GM06990 (cell line): Measurements from ENCODE around the gene GNB5.
"Not testable (repeated sequence)": the region's sequence is repeated elsewhere in the genome, so short reads cannot be mapped to it uniquely, and the experiment has no call there.

Experiments
- DNase-seq: peaks from one replicate; pipeline ENCODE4 v3.0.0-alpha.2; 2011; ENCODE audit not compliant: insufficient read length; ENCODE audit errors: extremely low read depth
- H3K27me3 ChIP-seq: replicated peaks from 2 replicates; pipeline ENCODE4 v1.6.0; 2011; ENCODE audit warnings: low read length; ENCODE audit not compliant: control insufficient read depth, insufficient read depth
- H3K36me3 ChIP-seq: 2 replicates; pipeline ENCODE4 v1.5.1; 2011; ENCODE audit warnings: low read length; ENCODE audit not compliant: control insufficient read depth, insufficient read depth
- H3K4me3 ChIP-seq: replicated peaks from 2 replicates; pipeline ENCODE4 v1.5.1; 2011; ENCODE audit warnings: low read depth, mild to moderate bottlenecking, control low read depth, low read length
- CTCF ChIP-seq: IDR thresholded peaks from 2 replicates; pipeline ENCODE4 v1.5.1; 2011; ENCODE audit warnings: low read length, control low read depth, mild to moderate bottlenecking, inconsistent platforms; ENCODE audit not compliant: insufficient read depth, poor library complexity, severe bottlenecking

GNB5 gene

DNA sequence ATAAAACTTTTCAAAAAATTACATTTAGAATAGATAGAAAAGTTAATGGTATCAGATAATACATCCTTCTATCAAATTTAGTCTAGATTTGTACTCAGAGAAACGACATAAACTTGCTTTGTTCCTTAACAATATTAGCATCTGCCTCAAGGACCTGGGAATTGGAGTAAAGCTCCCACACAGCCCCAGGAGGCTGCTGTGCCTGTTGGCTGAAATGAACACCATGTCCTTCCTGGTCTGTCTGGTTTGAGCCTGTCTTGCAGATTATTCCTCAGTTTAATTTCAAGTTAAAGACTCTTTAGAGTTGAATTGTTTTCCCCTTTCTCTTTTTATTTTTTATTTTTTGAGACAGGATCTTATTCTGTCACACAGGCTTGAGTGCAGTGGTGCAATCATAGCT lies 19.4 kb downstream of the GNB5 start:
- H3K36me3 ChIP-seq, result no peaks in the 10 kb centered on the region
- no peaks in the 10 kb centered on the region for H3K27me3 ChIP-seq
- no peak for TF ChIP-seq CTCF
- DNase-seq, result no peak
- no peak overlapping the region for H3K4me3 ChIP-seq

- DNase-seq, result no peak
- no peaks in the 10 kb centered on the region for H3K27me3 ChIP-seq
- no peak overlapping the region for H3K4me3 ChIP-seq
- H3K36me3 ChIP-seq, result no peaks in the 10 kb centered on the region
- no peak for TF ChIP-seq CTCF
These were observed 19.8 kb downstream of the GNB5 start for GRCh38 chr15:52171386-52171785.

DNA sequence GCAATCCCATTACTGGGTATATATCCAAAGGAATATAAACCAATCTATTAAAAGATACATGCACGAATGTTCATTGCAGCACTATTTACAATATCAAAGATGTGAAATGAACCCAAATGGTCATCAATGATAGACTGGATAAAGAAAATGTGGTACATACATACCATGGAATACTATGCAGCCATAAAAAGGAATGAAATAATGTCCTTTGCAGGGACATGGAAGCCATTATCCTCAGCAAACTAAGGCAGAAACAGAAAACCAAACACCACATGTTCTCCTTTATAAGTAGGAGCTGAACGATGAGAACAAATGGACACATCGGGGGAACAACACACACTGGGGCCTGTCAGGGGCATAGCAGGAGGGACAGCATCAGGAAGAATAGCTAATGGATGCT lies 21.0 kb downstream of the GNB5 start:
- H3K36me3 ChIP-seq, H3K27me3 ChIP-seq, H3K4me3 ChIP-seq, DNase-seq: not testable (repeated sequence)

DNA sequence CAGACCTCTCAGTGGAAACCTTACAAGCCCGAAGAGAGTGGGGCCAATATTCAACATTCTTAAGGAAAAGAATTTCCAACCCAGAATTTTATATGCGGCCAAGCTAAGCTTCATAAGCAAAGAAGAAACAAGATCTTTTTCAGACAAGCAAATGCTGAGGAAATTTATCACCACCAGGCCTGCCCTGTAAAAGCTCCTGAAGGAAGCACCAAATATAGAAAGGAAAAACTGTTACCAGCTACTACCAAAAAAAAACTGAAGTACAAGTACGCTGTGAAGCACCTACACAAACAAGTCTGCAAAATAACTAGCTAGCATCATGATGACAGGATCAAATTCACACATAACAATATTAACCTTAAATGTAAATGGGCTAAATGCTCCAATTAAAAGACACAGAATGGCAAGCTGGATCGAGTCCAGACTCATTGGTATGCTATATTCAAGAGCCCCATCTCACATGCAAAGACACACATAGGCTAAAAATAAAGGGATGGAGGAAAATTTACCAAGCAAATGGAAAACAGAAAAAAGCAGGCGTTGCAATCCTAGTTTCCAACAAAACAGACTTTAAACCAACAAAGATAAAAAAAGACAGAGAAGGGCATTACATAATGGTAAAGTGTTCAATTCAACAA lies 25.6 kb downstream of the GNB5 start:
- not testable (repeated sequence) for H3K36me3 ChIP-seq, H3K4me3 ChIP-seq, DNase-seq, H3K27me3 ChIP-seq

- Histone ChIP-seq H3K36me3 (peaks cover 4% of the 10 kb centered on the region; the same call in 1 of the 2 replicates), H3K27me3 (no peaks in the 10 kb centered on the region), H3K4me3 (no peak overlapping the region)
- no peak for DNase-seq
- TF ChIP-seq CTCF, result no peak
These were observed 26.4 kb downstream of the GNB5 start for GRCh38 chr15:52164631-52165265.

- no peak overlapping the region for H3K4me3 ChIP-seq
- TF ChIP-seq CTCF, result peak; percentile 44
- H3K36me3 ChIP-seq, result peaks cover 4% of the 10 kb centered on the region; the same call in 1 of the 2 replicates
- no peaks in the 10 kb centered on the region for H3K27me3 ChIP-seq
- DNase-seq, result no peak
These were observed 27.6 kb downstream of the GNB5 start for GRCh38 chr15:52163321-52164190.
